MM.1S (cell line): ENCODE results near the gene BACH2.

Experiments used
- EZH2 ChIP-seq: fragments of 300-600 bp; sonication (generic); optimal IDR thresholded peaks from 2 replicates; pipeline ENCODE3; 2017; ENCODE audit warnings: low read depth, mild to moderate bottlenecking, antibody characterized with exemption, low read length, mixed read lengths
- EZH2phosphoT487 ChIP-seq: fragments of 300-600 bp; sonication (generic); IDR thresholded peaks from 2 replicates; pipeline ENCODE4 v1.6.1; 2018; ENCODE audit warnings: antibody characterized with exemption, low read length
- TF ChIP-seq, protein P1 (sequence below): fragments of 300-600 bp; sonication (generic); IDR thresholded peaks from 2 replicates; pipeline ENCODE4 v1.5.1; 2016; ENCODE audit warnings: antibody characterized with exemption, low read length, mixed read lengths

- TF ChIP-seq, protein P1, sequence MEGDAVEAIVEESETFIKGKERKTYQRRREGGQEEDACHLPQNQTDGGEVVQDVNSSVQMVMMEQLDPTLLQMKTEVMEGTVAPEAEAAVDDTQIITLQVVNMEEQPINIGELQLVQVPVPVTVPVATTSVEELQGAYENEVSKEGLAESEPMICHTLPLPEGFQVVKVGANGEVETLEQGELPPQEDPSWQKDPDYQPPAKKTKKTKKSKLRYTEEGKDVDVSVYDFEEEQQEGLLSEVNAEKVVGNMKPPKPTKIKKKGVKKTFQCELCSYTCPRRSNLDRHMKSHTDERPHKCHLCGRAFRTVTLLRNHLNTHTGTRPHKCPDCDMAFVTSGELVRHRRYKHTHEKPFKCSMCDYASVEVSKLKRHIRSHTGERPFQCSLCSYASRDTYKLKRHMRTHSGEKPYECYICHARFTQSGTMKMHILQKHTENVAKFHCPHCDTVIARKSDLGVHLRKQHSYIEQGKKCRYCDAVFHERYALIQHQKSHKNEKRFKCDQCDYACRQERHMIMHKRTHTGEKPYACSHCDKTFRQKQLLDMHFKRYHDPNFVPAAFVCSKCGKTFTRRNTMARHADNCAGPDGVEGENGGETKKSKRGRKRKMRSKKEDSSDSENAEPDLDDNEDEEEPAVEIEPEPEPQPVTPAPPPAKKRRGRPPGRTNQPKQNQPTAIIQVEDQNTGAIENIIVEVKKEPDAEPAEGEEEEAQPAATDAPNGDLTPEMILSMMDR: no peak
- no peak for TF ChIP-seq EZH2
- no peak for TF ChIP-seq EZH2phosphoT487
Observed at GRCh38 chr6:90159452-90159851, 137.2 kb downstream of the BACH2 start.
